ENCODE measurements around the gene GLS2. TPM values are rescaled to one million over a fixed set of nuclear protein-coding genes. Genes with fewer than 3 reads are reported as not detected.

GLS2 gene
- total RNA-seq = 0.13 and 0.22 TPM in 2 replicates

GRCh38 chr12:56488041-56488955 is at the start of gene GLS2:
Gene GLS2 (minus strand): TSS chr12:56488161. CDS start chr12:56488118, 43 bp downstream.

GRCh38 chr12:56521590-56522371 is 33.8 kb upstream of the GLS2 start, which contains the start of gene RBMS2:
Gene RBMS2 (plus strand): TSS chr12:56521820. CDS start chr12:56522024, 204 bp downstream.

GRCh38 chr12:56468216-56469006 is 19.6 kb downstream of the GLS2 start, which contains the start of gene SPRYD4:
Gene SPRYD4 (plus strand): TSS chr12:56468578. CDS start chr12:56468592, 14 bp downstream.

DNA sequence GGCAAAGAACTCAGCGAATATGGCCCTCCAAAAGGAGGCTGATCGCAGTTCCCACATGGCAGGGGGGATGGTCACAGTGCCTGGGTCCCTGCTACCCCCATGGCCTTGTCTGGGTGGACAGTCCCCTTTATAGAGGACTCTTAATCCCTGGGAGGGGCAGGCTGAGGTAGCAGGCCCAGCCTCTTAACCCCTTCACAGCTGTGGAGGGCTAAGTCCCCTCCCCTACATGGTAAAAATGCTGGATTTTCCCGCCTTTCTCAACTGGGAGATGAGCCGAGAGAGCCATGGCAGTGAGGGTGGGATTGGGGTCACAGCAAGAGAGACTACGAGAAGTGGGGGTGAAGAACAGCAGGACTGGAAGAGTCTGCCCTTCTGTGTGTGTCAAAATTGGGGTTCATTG is 33.4 kb downstream of the GLS2 start, which contains the start of gene MIP:
TSS of gene MIP (minus strand) at position 101 of the 400 bp plus-strand sequence. CDS start at position 57, 44 bp downstream.

GRCh38 chr12:56448860-56449621 is 38.9 kb downstream of the GLS2 start, which contains the start of gene TIMELESS:
Gene TIMELESS (minus strand): TSS chr12:56449426. CDS start chr12:56434170, 15,256 bp downstream.

Other genes starting within 250 kb of the GLS2 start
- 19.9 and 25.0 TPM in 2 replicates for gene ANKRD52, start 229.8 kb downstream of the GLS2 start, total RNA-seq
- gene COQ10A, start 221.2 kb downstream of the GLS2 start, total RNA-seq = 8.6 and 9.2 TPM in 2 replicates
- gene CS, start 187.8 kb downstream of the GLS2 start, total RNA-seq = 238 and 262 TPM in 2 replicates
- 86.9 and 93.8 TPM in 2 replicates for gene CNPY2, start 172.2 kb downstream of the GLS2 start, total RNA-seq
- 13.3 and 18.8 TPM in 2 replicates for gene PAN2, start 154.2 kb downstream of the GLS2 start, total RNA-seq
- not detected in 2 replicates for gene IL23A, start 149.3 kb downstream of the GLS2 start, total RNA-seq
- gene STAT2, start 128.1 kb downstream of the GLS2 start, total RNA-seq = 67.8 and 71.0 TPM in 2 replicates
- not detected in 2 replicates for gene APOF, start 125.3 kb downstream of the GLS2 start, total RNA-seq
- 14.6 and 17.9 TPM in 2 replicates for gene TIMELESS, start 38.7 kb downstream of the GLS2 start, total RNA-seq
- not detected in 2 replicates for gene MIP, start 33.5 kb downstream of the GLS2 start, total RNA-seq
- gene SPRYD4, start 19.6 kb downstream of the GLS2 start, total RNA-seq = 2.6 and 2.7 TPM in 2 replicates
- 43.8 and 53.7 TPM in 2 replicates for gene RBMS2, start 33.7 kb upstream of the GLS2 start, total RNA-seq
- 54.4 and 69.6 TPM in 2 replicates for gene BAZ2A, start 142.2 kb upstream of the GLS2 start, total RNA-seq
- gene ATP5F1B, start 157.8 kb upstream of the GLS2 start, total RNA-seq = 679 and 680 TPM in 2 replicates
- gene PTGES3, start 200.1 kb upstream of the GLS2 start, total RNA-seq = 210 and 239 TPM in 2 replicates
- 1,195 and 1,204 TPM in 2 replicates for gene NACA, start 237.1 kb upstream of the GLS2 start, total RNA-seq